ENCODE data around the gene UFL1.

Gene UFL1

DNA sequence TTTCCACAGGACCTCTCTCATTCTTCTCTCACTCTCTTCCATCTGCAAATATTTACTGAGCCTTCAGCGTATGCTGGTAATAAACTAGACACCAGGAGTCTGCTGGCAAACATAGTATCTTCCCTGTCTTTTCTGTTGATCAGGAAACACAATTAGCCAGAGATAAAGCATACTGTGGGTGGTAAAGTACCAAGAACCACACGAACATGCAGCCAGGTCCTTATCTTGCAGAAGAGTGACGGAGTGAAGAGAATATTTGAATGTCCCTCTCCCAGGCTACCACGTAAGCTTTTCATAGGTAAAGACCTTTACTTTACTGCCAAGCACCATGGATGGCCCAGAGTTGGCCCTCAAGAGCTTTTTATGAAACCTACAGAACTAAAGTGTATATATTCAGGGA, 54.6 kb downstream of the UFL1 start:
- no peak for DNase-seq

DNA sequence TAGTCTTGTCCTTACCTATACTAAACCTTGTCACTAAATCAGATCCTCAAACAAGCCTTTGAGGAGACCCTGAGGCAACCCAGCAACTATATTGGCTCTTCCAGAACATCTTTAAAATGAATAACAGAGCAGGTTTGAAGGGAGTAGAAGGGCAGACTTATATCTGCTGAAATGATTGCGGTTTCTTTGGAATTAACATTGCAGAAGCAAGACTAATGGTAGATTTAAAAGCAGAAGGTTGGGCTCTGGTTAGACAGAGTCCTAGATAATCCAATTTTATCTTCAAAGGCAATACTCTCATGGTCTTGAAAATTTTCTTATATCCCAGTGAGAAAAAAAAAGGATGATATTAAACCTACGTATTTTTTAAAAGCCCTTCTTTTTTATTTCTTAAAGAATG, 60.4 kb downstream of the UFL1 start:
- DNase-seq = no peak

DNA sequence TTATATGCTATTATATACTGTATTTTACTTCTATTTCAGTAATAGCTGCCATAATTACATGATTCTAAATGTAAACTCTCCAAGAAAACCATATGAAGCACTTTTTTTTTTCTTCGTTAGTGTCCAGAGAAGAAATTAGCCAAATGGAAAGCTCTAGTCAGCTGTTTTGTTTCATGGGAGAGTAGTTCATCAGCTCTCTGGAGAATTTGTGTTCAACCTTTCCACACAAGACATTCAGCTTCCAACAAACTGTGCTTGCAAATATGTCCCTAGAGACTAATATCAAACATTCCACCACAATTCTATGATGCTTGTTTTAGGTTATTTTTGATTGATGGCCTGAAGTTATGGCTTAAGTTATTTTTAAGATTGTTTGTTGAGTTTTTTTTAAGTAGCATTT, 60.8 kb downstream of the UFL1 start:
- no peak for DNase-seq

DNA sequence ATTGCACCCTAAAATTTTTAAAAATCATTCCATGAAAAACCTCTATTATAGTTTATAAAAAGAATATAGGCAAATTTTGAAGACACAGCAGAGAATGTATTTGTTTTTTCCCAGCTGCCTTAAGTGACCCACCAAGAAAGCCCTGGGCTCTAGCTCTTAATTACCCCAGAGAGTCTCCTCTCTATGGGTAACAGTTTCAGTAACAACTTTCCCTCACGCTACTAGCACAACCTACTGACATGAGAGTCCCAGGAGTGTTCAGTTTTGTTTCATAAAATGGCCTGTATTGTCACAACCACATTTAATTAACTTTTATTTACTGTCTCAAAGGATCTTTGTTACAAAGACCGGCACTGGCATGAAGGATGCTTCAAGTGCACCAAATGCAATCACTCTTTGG, 82.8 kb downstream of the UFL1 start:
- DNase-seq = no peak
